ENCODE results near the gene TECPR2. TPM values are rescaled to one million over a fixed set of nuclear protein-coding genes. Genes with fewer than 3 reads are reported as not detected.
"Not testable (repeated sequence)": the region's sequence is repeated elsewhere in the genome, so short reads cannot be mapped to it uniquely, and the experiment has no call there.

Gene TECPR2
- total RNA-seq, 2 experiments from 2014 or later = 5.6 to 6.9 TPM

DNA sequence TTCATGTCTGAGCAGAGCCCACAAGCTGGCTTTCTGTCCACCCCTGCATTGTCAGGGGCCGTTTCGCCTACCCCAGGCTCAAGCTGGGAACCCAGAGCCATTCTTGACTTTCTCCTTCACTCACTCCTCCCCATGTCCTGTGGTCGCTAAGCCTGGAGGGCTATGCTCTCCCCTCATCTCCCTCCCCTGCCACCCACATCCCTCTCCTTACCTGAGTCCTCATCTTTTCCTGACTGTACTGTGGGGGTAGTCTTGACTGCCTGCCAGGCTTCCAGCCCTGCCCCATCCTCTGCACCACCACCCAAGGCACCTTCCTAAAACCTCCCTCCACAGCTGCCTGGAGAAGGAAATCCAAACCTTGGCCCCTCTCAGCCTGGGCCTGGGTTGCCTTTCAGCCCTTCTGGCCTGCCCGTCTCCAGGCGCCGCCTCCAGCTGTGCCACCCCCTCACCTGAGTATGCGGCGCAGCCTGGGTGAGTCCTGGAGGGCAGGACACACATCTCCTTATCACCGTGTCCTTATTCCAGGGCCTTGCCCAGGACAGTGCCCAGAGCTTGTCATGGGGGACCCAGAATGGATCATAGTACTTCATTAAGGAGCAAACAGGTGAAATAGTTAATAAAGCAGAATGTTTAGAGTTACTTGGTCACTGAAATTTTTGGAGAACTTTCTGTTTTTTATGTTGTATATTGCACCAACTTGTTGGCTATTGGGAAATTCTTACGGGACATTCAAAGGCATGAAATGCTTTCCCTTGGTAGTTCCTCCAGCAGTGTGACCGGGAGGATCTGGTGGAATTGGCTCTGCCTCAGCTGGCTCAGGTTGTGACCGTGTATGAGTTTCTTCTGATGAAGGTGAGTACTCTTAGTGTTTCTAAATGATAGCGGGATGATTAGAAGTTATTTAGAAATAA, 28.7 kb upstream of the TECPR2 start:
- Mint-ChIP-seq H3K27ac (no peak overlapping the region), H3K36me3 (ENCODE audit: low read depth) (peaks cover 25% of the 10 kb centered on the region), H3K4me3 (no peak overlapping the region), H3K9me3 (ENCODE audit: low read depth) (no peaks in the 10 kb centered on the region), H3K4me1 (no peaks in the 10 kb centered on the region), H3K27me3 (no peaks in the 10 kb centered on the region)
- POLR2A ChIA-PET = interaction anchor here (0.9 kb wide), 1 partner anchor 685 kb away, joined by 3 read pairs; no protein-coding TSS in a partner anchor
- DNase-seq = no peak
- ATAC-seq = no peak
- CTCF ChIA-PET = interaction anchor here (0.5 to 1.3 kb wide), 3 partner anchors 17 to 42 kb away, joined by 4 to 5 read pairs (median 4); no protein-coding TSS in a partner anchor
- intact Hi-C loops (cut with DNase I, micrococcal nuclease) = no loop called here

DNA sequence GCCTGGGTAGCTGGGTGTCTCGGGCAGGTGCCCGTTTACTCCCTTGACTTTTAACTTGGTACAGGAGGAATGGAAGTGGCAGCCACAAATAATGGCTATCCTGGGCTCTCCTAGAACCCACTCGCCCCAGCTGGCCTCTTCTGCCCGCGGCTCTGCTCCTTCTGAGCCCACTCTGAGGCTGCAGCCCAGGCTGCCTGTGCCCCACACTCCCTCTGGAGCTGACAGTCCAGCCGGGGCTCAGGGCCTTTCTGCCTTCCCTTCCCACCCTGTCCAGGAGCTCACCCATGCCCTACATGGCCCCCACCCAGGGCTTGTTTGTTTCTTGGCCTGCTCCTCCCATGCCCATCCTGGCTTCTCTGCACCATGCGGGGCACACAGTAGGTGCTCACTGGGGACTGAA, 27.6 kb upstream of the TECPR2 start:
- no peaks in the 10 kb centered on the region for H3K4me1 Mint-ChIP-seq
- POLR2A ChIA-PET = interaction anchor here (0.9 kb wide), 1 partner anchor 684 kb away, joined by 3 read pairs; no protein-coding TSS in a partner anchor

DNA sequence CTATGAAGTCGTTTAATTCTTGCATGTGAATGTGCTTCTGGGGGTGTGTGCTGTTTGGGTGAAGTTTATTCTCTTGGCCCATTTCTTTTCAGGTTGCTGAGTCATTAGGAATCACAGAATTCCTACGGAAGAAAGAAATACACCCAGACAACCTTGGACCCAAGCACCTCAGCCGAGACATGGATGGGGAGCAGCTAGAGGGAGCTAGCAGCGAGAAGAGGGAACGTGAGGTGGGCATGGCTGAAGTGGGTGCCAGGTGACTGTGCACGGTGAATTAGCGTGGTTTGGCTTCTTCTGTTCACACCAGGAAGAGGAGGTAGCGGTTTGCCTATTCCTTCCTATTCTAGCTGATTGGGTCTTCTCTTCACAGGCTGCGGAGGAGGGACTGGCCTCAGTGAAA, 24.0 kb upstream of the TECPR2 start:
- no peak for ATAC-seq
- DNase-seq = no peak
- ChIA-PET CTCF (no interaction called here), POLR2A (no interaction called here)
- Mint-ChIP-seq H3K4me1 (no peaks in the 10 kb centered on the region), H3K4me3 (no peak overlapping the region), H3K27me3 (no peaks in the 10 kb centered on the region), H3K36me3 (ENCODE audit: low read depth) (peaks cover 32% of the 10 kb centered on the region), H3K9me3 (ENCODE audit: low read depth) (no peaks in the 10 kb centered on the region), H3K27ac (no peak overlapping the region)
- intact Hi-C loops (cut with DNase I, micrococcal nuclease) = no loop called here

More for the DNA sequence above, 27.6 kb upstream of the TECPR2 start:
- DNase-seq (no peak), ATAC-seq (no peak)
- intact Hi-C loops (cut with DNase I, micrococcal nuclease) = no loop called here
- Mint-ChIP-seq H3K36me3 (ENCODE audit: low read depth) (peaks cover 25% of the 10 kb centered on the region), H3K9me3 (ENCODE audit: low read depth) (no peaks in the 10 kb centered on the region), H3K4me3 (no peak overlapping the region), H3K27ac (no peak overlapping the region), H3K27me3 (no peaks in the 10 kb centered on the region)
- CTCF ChIA-PET = interaction anchor here (1.2 to 1.3 kb wide), 2 partner anchors 11 to 18 kb away, joined by 3 to 5 read pairs; no protein-coding TSS in a partner anchor

DNA sequence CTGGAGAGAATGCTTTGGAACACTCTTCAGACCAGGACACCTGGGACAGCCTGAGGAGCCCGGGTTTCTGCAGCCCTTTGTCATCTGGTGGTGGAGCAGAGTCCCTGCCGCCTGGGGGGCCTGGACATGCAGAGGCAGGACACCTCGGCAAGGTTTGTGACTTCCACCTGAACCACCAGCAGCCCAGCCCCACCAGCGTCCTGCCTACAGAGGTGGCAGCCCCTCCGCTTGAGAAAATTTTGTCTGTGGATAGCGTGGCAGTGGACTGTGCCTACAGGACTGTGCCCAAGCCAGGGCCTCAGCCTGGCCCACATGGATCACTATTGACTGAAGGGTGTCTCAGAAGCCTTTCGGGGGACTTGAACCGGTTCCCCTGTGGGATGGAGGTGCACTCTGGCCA, 21.2 kb upstream of the TECPR2 start:
- Mint-ChIP-seq H3K36me3 (ENCODE audit: low read depth) (peaks cover 23% of the 10 kb centered on the region), H3K27ac (no peak overlapping the region), H3K4me3 (no peak overlapping the region), H3K4me1 (no peaks in the 10 kb centered on the region), H3K27me3 (no peaks in the 10 kb centered on the region), H3K9me3 (ENCODE audit: low read depth) (no peaks in the 10 kb centered on the region)
- intact Hi-C loops (cut with DNase I, micrococcal nuclease) = no loop called here
- ChIA-PET CTCF (no interaction called here), POLR2A (interaction anchor here (1.4 kb wide), 1 partner anchor 21 kb away, joined by 4 read pairs; the partner anchor contains the start of genes CINP and TECPR2)
- no peak for DNase-seq
- no peak for ATAC-seq

DNA sequence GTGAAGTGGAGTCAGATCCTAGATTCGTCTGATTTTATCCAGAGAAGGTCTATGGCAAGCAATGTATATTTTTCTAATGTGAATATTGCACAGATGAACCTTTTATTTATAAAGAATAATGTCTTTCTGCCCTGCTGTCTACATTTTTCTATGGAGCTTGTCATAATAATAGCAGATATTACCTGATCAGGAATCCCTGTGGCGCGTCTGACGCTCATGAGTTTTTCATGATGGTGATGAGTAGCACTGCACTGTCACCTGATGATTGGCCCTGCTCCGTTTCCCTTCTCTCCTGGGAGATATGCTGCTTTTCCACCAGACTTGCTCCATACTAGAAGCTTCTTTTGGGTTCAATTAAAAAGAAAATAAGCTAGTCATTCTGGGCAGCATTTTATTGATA, 20.5 kb upstream of the TECPR2 start:
- no peaks in the 10 kb centered on the region for H3K9me3 Mint-ChIP-seq (ENCODE audit: low read depth)
- no peak overlapping the region for H3K4me3 Mint-ChIP-seq
- DNase-seq (no peak), ATAC-seq (no peak)
- H3K36me3 Mint-ChIP-seq (ENCODE audit: low read depth) = peaks cover 21% of the 10 kb centered on the region
- CTCF ChIA-PET = no interaction called here
- POLR2A ChIA-PET = interaction anchor here (0.6 to 1.4 kb wide), 2 partner anchors 20 to 50 kb away, joined by 4 read pairs; partner anchors contain the start of genes CINP and TECPR2
- H3K4me1 Mint-ChIP-seq = no peaks in the 10 kb centered on the region
- H3K27me3 Mint-ChIP-seq = no peaks in the 10 kb centered on the region
- H3K27ac Mint-ChIP-seq = no peak overlapping the region
- intact Hi-C loops (cut with DNase I, micrococcal nuclease) = no loop called here

DNA sequence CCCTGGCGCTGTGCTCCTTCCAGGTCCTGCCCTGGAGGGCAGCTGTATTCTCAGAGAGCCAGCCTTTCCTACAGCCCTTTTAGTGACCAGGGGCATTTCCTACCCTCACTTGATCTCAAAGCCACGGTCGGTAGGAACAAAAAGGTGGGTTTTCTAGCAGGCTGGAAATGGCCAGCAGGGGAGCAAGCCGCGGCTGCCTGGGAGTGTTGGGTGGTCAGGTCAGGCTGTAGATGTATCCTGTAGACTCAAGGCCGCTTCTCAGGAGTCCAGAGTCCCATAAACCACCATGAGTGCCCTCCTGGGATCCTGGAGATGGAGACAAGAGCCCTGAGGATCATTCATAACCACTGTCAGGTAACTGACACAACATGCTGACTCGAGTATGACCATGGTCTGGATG, 18.7 kb upstream of the TECPR2 start:
- no peak for ATAC-seq
- Mint-ChIP-seq H3K27me3 (no peaks in the 10 kb centered on the region), H3K9me3 (ENCODE audit: low read depth) (no peaks in the 10 kb centered on the region), H3K4me1 (no peaks in the 10 kb centered on the region), H3K36me3 (ENCODE audit: low read depth) (peaks cover 29% of the 10 kb centered on the region), H3K27ac (no peak overlapping the region), H3K4me3 (no peak overlapping the region)
- no peak for DNase-seq
- CTCF ChIA-PET = interaction anchor here (0.6 to 0.9 kb wide), 2 partner anchors 23 to 24 kb away, joined by 3 read pairs; no protein-coding TSS in a partner anchor
- intact Hi-C loops (cut with DNase I, micrococcal nuclease) = no loop called here
- POLR2A ChIA-PET = no interaction called here

DNA sequence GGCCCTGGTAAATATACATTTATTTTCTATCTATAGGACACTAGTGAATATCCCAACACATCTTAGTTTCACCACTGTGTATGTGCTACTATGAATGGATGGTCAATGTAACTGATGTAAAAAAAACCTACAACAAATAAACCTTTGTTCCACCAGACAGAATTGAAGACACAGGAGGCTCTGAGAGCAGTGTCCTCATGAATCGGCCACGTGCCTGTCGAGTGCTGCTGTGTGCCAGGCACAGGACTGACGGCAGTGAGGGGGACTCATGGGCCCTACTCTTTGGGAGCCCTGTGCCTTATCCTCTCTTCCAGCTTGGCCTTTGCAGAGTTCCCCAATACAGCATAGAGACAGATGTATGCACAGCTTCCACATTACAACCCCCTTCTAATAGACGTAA, 18.3 kb upstream of the TECPR2 start:
- H3K9me3 Mint-ChIP-seq (ENCODE audit: low read depth) = no peaks in the 10 kb centered on the region
- no peaks in the 10 kb centered on the region for H3K4me1 Mint-ChIP-seq
- H3K27me3 Mint-ChIP-seq = no peaks in the 10 kb centered on the region
- H3K27ac Mint-ChIP-seq = no peak overlapping the region
- POLR2A ChIA-PET = no interaction called here
- ATAC-seq (no peak), DNase-seq (no peak)
- CTCF ChIA-PET = interaction anchor here (0.9 kb wide), 1 partner anchor 23 kb away, joined by 3 read pairs; no protein-coding TSS in a partner anchor
- intact Hi-C loops (cut with DNase I, micrococcal nuclease) = no loop called here
- H3K36me3 Mint-ChIP-seq (ENCODE audit: low read depth) = peaks cover 29% of the 10 kb centered on the region
- no peak overlapping the region for H3K4me3 Mint-ChIP-seq

DNA sequence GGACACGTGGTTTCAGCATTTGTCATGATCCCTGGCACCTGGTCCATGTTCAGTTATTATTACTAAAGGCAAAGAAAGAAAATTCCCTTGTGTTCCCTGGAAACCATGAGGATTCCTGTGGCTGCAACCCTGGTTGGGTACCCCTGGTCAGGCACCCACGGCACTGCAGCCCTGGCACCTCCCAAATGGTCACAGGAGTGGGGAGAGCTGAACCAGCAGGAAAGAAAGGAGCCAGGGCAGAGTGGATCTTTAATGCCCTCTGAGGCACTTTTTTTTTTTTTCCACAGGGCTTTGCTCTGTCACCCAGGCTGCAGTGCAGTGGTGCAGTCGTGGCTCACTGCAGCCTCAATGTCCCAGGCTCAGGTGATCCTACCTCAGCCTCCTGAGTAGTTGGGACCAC, 17.5 kb upstream of the TECPR2 start:
- Mint-ChIP-seq H3K27me3 (no peaks in the 10 kb centered on the region), H3K27ac (no peak overlapping the region), H3K9me3 (ENCODE audit: low read depth) (no peaks in the 10 kb centered on the region), H3K4me3 (no peak overlapping the region), H3K4me1 (no peaks in the 10 kb centered on the region), H3K36me3 (ENCODE audit: low read depth) (peaks cover 29% of the 10 kb centered on the region)
- ATAC-seq = no peak
- ChIA-PET POLR2A (no interaction called here), CTCF (interaction anchor here (0.9 kb wide), 1 partner anchor 24 kb away, joined by 3 read pairs; no protein-coding TSS in a partner anchor)
- intact Hi-C loops (cut with DNase I, micrococcal nuclease) = no loop called here
- DNase-seq = no peak

DNA sequence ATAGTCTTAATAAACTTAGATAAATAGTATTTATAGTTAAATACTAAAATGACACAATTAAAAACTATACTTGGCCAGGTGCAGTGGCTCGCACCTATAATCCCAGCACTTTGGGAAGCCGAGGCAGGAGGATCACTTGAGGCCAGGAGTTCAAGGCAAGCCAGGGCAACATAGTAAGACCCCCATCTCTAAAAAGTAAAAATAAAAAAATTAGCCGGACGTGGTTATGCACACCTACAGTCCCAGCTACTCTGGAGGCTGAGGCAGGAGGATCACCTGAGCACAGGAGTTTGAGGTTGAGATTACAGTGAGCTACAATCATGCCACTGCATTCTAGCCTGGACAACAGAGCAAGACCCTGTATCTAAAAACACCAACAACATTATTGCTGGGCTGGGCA, 16.1 kb upstream of the TECPR2 start:
- POLR2A ChIA-PET = no interaction called here
- H3K4me3 Mint-ChIP-seq = no peak overlapping the region
- intact Hi-C loops (cut with DNase I, micrococcal nuclease) = no loop called here
- CTCF ChIA-PET = interaction anchor here (0.6 kb wide), 1 partner anchor 211 kb away, joined by 4 read pairs; no protein-coding TSS in a partner anchor
- ATAC-seq = no peak
- H3K9me3 Mint-ChIP-seq (ENCODE audit: low read depth) = no peaks in the 10 kb centered on the region
- peaks cover 25% of the 10 kb centered on the region for H3K36me3 Mint-ChIP-seq (ENCODE audit: low read depth)
- DNase-seq = no peak
- no peaks in the 10 kb centered on the region for H3K27me3 Mint-ChIP-seq
- H3K27ac Mint-ChIP-seq = no peak overlapping the region
- H3K4me1 Mint-ChIP-seq = no peaks in the 10 kb centered on the region

DNA sequence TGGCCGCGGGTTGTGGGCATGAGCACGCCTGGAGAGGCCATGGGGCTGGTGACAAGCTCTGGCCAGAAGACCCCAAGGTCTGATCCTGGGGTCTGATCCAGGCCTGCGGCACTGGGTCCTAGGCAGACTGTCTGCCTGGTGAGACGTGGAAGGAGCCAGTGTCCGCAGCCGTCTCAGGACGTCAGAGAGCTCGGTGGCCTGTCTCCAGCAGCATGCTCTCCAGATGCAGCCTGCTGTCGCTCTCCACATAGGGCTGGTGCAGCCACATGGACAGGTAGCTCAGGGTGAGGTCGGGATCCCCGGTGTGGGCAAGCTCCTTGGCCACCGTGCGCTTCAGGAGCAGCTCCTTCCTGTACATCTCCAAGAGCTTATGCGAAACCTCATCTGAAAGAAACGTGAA, 14.4 kb upstream of the TECPR2 start:
- DNase-seq = no peak
- CTCF ChIA-PET = interaction anchor here (0.7 kb wide), 1 partner anchor 14 kb away, joined by 3 read pairs; the partner anchor contains the start of genes CINP and TECPR2
- ATAC-seq = no peak
- H3K9me3 Mint-ChIP-seq (ENCODE audit: low read depth) = no peaks in the 10 kb centered on the region
- peaks cover 22% of the 10 kb centered on the region for H3K36me3 Mint-ChIP-seq (ENCODE audit: low read depth)
- H3K4me3 Mint-ChIP-seq = no peak overlapping the region
- no peaks in the 10 kb centered on the region for H3K27me3 Mint-ChIP-seq
- no peak overlapping the region for H3K27ac Mint-ChIP-seq
- intact Hi-C loops (cut with DNase I, micrococcal nuclease) = no loop called here
- peaks cover 4% of the 10 kb centered on the region for H3K4me1 Mint-ChIP-seq
- POLR2A ChIA-PET = no interaction called here

DNA sequence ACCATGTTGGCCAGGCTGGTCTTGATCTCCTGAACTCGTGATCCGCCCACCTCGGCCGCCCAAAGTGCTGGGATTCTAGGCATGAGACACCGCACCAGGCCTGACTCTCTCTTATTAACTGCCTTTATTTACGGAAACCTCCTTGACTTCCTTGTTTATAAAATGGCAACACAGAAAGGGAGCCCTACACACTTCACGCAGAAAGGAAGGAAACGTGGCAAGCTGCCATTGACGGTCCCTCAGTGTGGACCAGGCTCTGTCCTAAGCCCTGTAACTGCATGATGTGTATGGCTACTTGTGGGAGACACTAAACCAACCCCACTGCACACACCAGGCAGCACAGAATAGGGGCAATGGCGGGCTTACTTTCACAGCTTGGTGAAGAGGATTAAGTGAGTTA, 11.7 kb upstream of the TECPR2 start:
- peaks cover 34% of the 10 kb centered on the region for H3K36me3 Mint-ChIP-seq (ENCODE audit: low read depth)
- no peaks in the 10 kb centered on the region for H3K9me3 Mint-ChIP-seq (ENCODE audit: low read depth)
- intact Hi-C loops (cut with DNase I, micrococcal nuclease) = no loop called here
- DNase-seq (no peak), ATAC-seq (no peak)
- peaks cover 5% of the 10 kb centered on the region for H3K4me1 Mint-ChIP-seq
- no peak overlapping the region for H3K4me3 Mint-ChIP-seq
- CTCF ChIA-PET = interaction anchor here (0.6 kb wide), 2 partner anchors 19 to 462 kb away, joined by 3 read pairs; no protein-coding TSS in a partner anchor
- POLR2A ChIA-PET = no interaction called here
- H3K27me3 Mint-ChIP-seq = no peaks in the 10 kb centered on the region
- H3K27ac Mint-ChIP-seq = no peak overlapping the region

DNA sequence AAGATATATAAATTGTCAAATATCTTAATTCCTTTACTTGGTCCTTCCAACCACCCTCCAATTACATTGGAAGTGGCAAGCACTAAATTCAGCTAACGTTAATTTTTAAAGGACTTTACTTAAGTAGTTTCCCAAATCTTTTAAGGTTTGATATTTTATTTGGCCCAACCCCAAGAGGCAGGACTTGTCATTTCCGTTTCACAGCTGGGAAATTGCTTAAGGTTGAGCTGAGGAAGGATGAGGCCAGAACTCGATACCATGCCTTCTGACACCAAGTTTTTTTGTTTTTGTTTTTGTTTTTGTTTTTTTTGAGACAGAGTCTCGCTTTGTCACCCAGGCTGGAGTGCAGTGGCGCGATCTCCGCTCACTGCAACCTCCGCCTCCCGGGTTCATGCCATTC, 11.1 kb upstream of the TECPR2 start:
- CTCF ChIA-PET = interaction anchor here (0.6 kb wide), 1 partner anchor 405 kb away, joined by 3 read pairs; no protein-coding TSS in a partner anchor
- H3K4me3 Mint-ChIP-seq; H3K4me1 Mint-ChIP-seq; DNase-seq; H3K27ac Mint-ChIP-seq; ATAC-seq; intact Hi-C loops (cut with DNase I, micrococcal nuclease); H3K27me3 Mint-ChIP-seq; H3K9me3 Mint-ChIP-seq (ENCODE audit: low read depth); POLR2A ChIA-PET: not testable (repeated sequence)
- H3K36me3 Mint-ChIP-seq (ENCODE audit: low read depth) = peaks cover 34% of the 10 kb centered on the region
